Choroid plexus epithelial cell (primary cell): ENCODE measurements around the gene CEP295NL.

Experiments
- DNase-seq: peaks from one replicate; pipeline ENCODE4 v3.0.0-alpha.2; 2010; ENCODE audit warnings: low read depth
- H3K4me3 ChIP-seq: 2 replicates; pipeline ENCODE4 v1.5.1; 2011; ENCODE audit warnings: low read depth, mild to moderate bottlenecking, control low read depth, low read length, moderate library complexity
- CTCF ChIP-seq: conservative IDR thresholded peaks from 2 replicates; pipeline ENCODE4 v1.5.1; 2011; ENCODE audit warnings: low read depth, mild to moderate bottlenecking, control low read depth, inconsistent platforms, low read length, moderate library complexity

The CEP295NL gene

GRCh38 chr17:78920528-78920927 lies 17.5 kb upstream of the CEP295NL start:
- H3K4me3 ChIP-seq = no peak overlapping the region
- DNase-seq = no peak
- no peak for TF ChIP-seq CTCF

- no peak for TF ChIP-seq CTCF
- no peak for DNase-seq
- H3K4me3 ChIP-seq = no peak overlapping the region
Observed at GRCh38 chr17:78919861-78920450, 17.0 kb upstream of the CEP295NL start.

GRCh38 chr17:78918979-78919378 lies 16.0 kb upstream of the CEP295NL start:
- DNase-seq = no peak
- TF ChIP-seq CTCF = no peak
- H3K4me3 ChIP-seq = no peak overlapping the region

GRCh38 chr17:78917451-78918275 lies 14.7 kb upstream of the CEP295NL start:
- TF ChIP-seq CTCF = no peak
- no peak for DNase-seq
- H3K4me3 ChIP-seq = no peak overlapping the region

- H3K4me3 ChIP-seq = no peak overlapping the region
- TF ChIP-seq CTCF = no peak
Observed at GRCh38 chr17:78915872-78916632, 13.1 kb upstream of the CEP295NL start.

DNA sequence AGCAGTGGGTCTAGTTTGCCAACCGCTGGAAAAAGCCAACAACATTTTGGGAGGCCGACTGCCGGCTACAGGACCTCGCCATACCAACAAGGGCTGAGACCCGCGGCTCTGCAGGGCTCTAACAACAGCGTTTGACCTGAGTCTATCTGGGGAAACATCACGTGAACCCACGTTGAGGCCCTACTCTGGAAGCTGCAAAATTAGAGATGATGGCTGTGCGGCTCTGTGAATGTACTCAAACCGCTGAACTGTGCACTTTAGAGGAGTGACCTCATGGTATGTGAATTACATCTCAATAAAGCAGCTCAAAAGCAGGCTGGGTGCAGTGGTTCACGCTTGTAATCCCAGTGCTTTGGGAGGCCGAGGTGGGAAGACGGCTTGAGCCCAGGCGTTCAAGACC lies 10.1 kb upstream of the CEP295NL start:
- TF ChIP-seq CTCF = no peak
- no peak overlapping the region for H3K4me3 ChIP-seq
- no peak for DNase-seq

More at GRCh38 chr17:78915872-78916632, 13.1 kb upstream of the CEP295NL start:
- DNase-seq = peak; percentile 65
